Lower leg skin (tissue), 4 donors: ENCODE data around the gene DAAM1. TPM values are rescaled to one million over a fixed set of nuclear protein-coding genes. Genes with fewer than 3 reads are reported as not detected.

ENCODE experiments used
- DNase-seq, 2 donors: peaks; one replicate each; pipeline ENCODE4 v3.0.0-alpha.2; 2019; ENCODE audit warnings: low spot score in 2 of 2
- H3K4me3 ChIP-seq: fragments of 200-600 bp; sonication (generic); 2 replicates; pipeline ENCODE4 v1.5.1; 2017; ENCODE audit warnings: mild to moderate bottlenecking, low read depth; ENCODE audit not compliant: poor library complexity, severe bottlenecking
- CTCF ChIP-seq, 3 donors: fragments of 450-650 bp; IDR thresholded peaks; one replicate each; pipeline ENCODE4 v1.5.1; 2016; ENCODE audit warnings: antibody characterized with exemption in 3 of 3, mild to moderate bottlenecking in 3 of 3, moderate library complexity in 2 of 3
- POLR2A ChIP-seq, 2 donors: fragments of 450-650 bp; IDR thresholded peaks; one replicate each; pipeline ENCODE4 v1.6.1; 2016 to 2017; ENCODE audit warnings: antibody characterized with exemption in 2 of 2, mild to moderate bottlenecking in 1 of 2, moderate library complexity in 1 of 2
- WGBS, 2 donors: methylation state at CpG; one replicate each; pipeline ENCODE4 v1.1.5; 2018; 5-methylcytosine and 5-hydroxymethylcytosine counted together
- intact Hi-C: fragments of 100-400 bp; cut with DNase I; formaldehyde crosslinking; loops from one replicate; pipeline ENCODE4 v1.15.0; 2023; ENCODE audit warnings: low total_unique reads
- total RNA-seq, 4 donors: library from RNA; depleted of rRNA; stranded (reverse); fragments of >200 nt; gene quantifications; one replicate each; pipeline ENCODE4 v1.1.0, GENCODE V29; 2016

Gene DAAM1
- total RNA-seq, 4 donors from 2014 or later: 155 to 194 (median 183) TPM

DNA sequence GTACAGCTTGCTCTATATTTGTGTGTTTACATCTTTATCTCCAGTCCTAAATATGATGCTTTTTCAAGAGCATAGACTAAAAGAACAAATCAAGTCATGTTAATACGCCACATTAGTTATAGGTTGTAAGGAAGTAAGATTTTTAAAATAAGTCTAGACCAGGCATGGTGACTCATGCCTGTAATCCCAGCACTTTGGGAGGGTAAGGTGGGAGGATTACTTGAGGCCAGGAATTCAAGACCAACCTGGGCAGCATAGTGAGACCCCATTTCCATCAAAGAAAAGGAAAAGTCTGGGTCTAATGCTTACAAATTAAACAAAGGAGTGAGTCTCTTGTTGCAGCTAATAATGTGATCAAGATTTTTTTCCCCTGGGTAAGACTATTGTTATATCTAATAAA is 157.9 kb downstream of the DAAM1 start:
- intact Hi-C loops: no loop called here
- TF ChIP-seq CTCF (IDR thresholded peaks at IDR 0.05) (no peak), POLR2A (IDR thresholded peaks at IDR 0.05) (no peak)
- no peak overlapping the region for H3K4me3 ChIP-seq
- 97 to 100% methylated on average over 1 of the region's 1 CpG for WGBS, 2 donors
- no peak for DNase-seq

DNA sequence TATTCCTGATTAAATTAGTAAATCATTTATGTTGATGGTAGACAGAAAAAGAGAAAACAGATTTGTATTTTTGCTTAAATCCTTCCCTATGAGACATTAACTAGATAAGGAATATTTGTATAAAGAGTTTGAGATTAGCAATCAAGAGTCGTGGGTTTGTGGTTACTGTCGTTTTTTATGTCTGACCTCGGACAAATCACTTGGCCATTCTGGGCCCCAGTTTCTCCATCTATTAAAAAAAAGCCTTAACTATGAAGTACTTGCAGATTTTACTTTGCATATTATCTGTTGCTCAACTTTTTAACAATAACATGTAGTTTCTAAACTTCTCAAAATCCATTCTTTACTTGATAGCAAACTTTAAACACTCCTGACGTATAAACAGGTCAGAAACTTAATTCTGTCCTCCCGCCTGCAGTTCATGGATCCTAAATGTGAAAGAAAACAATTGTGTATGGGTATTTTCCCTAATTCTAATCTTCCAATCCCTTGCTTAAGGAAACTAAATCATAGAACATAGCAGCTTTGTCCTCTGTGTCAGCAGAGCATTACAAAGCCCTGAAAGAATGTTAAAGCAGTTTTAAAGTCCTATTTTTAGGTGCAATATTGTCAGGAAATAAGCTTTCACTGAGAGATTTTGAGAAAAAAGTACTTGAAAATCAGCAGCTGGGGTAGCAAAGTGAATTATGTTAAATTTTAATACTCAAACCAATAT is 158.5 kb downstream of the DAAM1 start:
- no peak for TF ChIP-seq CTCF (IDR thresholded peaks at IDR 0.05)
- TF ChIP-seq POLR2A (IDR thresholded peaks at IDR 0.05): no peak
- no peak for DNase-seq
- intact Hi-C loops: no loop called here
- no peak overlapping the region for H3K4me3 ChIP-seq
- WGBS, 2 donors: 59 to 60% methylated on average over 5 of the region's 5 CpGs

- TF ChIP-seq POLR2A (IDR thresholded peaks at IDR 0.05) (no peak), CTCF (IDR thresholded peaks at IDR 0.05) (no peak)
- DNase-seq: no peak
- 39 to 54% methylated on average over 5 of the region's 5 CpGs for WGBS, 2 donors
- intact Hi-C loops: no loop called here
- no peak overlapping the region for H3K4me3 ChIP-seq
These were observed 159.0 kb downstream of the DAAM1 start for GRCh38 chr14:59347511-59347900.

GRCh38 chr14:59347915-59348314 is 159.4 kb downstream of the DAAM1 start:
- intact Hi-C loops: no loop called here
- TF ChIP-seq CTCF (IDR thresholded peaks at IDR 0.05): no peak
- TF ChIP-seq POLR2A (IDR thresholded peaks at IDR 0.05): no peak
- WGBS, 2 donors: 93 to 95% methylated on average over 3 of the region's 3 CpGs
- no peak overlapping the region for H3K4me3 ChIP-seq
- no peak for DNase-seq

- intact Hi-C loops: no loop called here
- DNase-seq: no peak
- whole genome bisulfite sequencing, 2 donors: 71 to 77% methylated on average over 4 of the region's 4 CpGs
- TF ChIP-seq POLR2A (IDR thresholded peaks at IDR 0.05): no peak
- H3K4me3 ChIP-seq: no peak overlapping the region
These were observed 160.8 kb downstream of the DAAM1 start for GRCh38 chr14:59349258-59349701.

GRCh38 chr14:59352961-59353360 is 164.5 kb downstream of the DAAM1 start:
- no peak for TF ChIP-seq POLR2A (IDR thresholded peaks at IDR 0.05)
- TF ChIP-seq CTCF (IDR thresholded peaks at IDR 0.05): no peak
- WGBS, 2 donors: 46 to 56% methylated on average over 3 of the region's 3 CpGs
- DNase-seq: no peak
- H3K4me3 ChIP-seq: no peak overlapping the region
- intact Hi-C loops: no loop called here
